Measurements from ENCODE around the gene GPER1. TPM values are rescaled to one million over a fixed set of nuclear protein-coding genes. Genes with fewer than 3 reads are reported as not detected.

Gene GPER1
- total RNA-seq, 1 experiment from 2014 or later = 1.2 TPM

- ChIA-PET POLR2A (no interaction called here), RAD21 (ENCODE audit: low non-redundant PET in 1 of 2, low total read pairs in 2 of 2, uncharacterized antibody in 2 of 2, unreplicated experiment in 2 of 2) (no interaction called here), CTCF (interaction anchor here (1.1 to 1.2 kb wide), 2 partner anchors 8 to 86 kb away, joined by 3 read pairs; partner anchors contain the start of gene GPER1)
- H3K36me3 ChIP-seq (ENCODE audit: control insufficient read depth in 1 of 2, insufficient read depth in 2 of 2, low read length in 2 of 2) = no peaks in the 10 kb centered on the region
- no peak overlapping the region for H3K27ac ChIP-seq (ENCODE audit: low read depth, low read length)
- no peaks in the 10 kb centered on the region for H3K9me2 ChIP-seq (ENCODE audit: insufficient read depth)
- no peaks in the 10 kb centered on the region for H4K20me1 ChIP-seq (ENCODE audit: insufficient read depth)
- no peak overlapping the region for H3K4me3 ChIP-seq (replicated peaks in 1 of 2; ENCODE audit: low read depth in 1 of 2, low read length in 2 of 2)
- no peak overlapping the region for H2AFZ ChIP-seq (ENCODE audit: low read depth, low read length, poor library complexity, severe bottlenecking)
- TF ChIP-seq ATF3 (IDR thresholded peaks at IDR 0.05) = no peak
- TF ChIP-seq ZNF274 (IDR thresholded peaks at IDR 0.05; ENCODE audit: low read depth, low read length) = no peak
- TF ChIP-seq YY1 (IDR thresholded peaks at IDR 0.05; ENCODE audit: extremely low read depth, insufficient replicate concordance, low read depth, low read length) = no peak
- TF ChIP-seq EZH2 (IDR thresholded peaks at IDR 0.05) = no peak
- no peak for TF ChIP-seq SP1 (IDR thresholded peaks at IDR 0.05; ENCODE audit: low read depth)
- TF ChIP-seq FOSL1 (IDR thresholded peaks at IDR 0.05; ENCODE audit: low read depth) = no peak
- no peak for TF ChIP-seq POLR2AphosphoS5 (IDR thresholded peaks at IDR 0.05; ENCODE audit: low read depth, low read length)
- no peak for TF ChIP-seq CEBPB (IDR thresholded peaks at IDR 0.05; ENCODE audit: low read depth)
- TF ChIP-seq POLR2A (IDR thresholded peaks at IDR 0.05; ENCODE audit: borderline replicate concordance, extremely low read depth, insufficient read depth, insufficient read length) = no peak
- no peak for TF ChIP-seq SIN3A (IDR thresholded peaks at IDR 0.05; ENCODE audit: low read depth)
- TF ChIP-seq EZH2phosphoT487 (IDR thresholded peaks at IDR 0.05; ENCODE audit: borderline replicate concordance) = no peak
- no peak for TF ChIP-seq RAD21 (IDR thresholded peaks at IDR 0.05; ENCODE audit: low read depth)
- no peak for TF ChIP-seq CBX3 (IDR thresholded peaks at IDR 0.05; ENCODE audit: low read depth)
- TF ChIP-seq, protein P1, sequence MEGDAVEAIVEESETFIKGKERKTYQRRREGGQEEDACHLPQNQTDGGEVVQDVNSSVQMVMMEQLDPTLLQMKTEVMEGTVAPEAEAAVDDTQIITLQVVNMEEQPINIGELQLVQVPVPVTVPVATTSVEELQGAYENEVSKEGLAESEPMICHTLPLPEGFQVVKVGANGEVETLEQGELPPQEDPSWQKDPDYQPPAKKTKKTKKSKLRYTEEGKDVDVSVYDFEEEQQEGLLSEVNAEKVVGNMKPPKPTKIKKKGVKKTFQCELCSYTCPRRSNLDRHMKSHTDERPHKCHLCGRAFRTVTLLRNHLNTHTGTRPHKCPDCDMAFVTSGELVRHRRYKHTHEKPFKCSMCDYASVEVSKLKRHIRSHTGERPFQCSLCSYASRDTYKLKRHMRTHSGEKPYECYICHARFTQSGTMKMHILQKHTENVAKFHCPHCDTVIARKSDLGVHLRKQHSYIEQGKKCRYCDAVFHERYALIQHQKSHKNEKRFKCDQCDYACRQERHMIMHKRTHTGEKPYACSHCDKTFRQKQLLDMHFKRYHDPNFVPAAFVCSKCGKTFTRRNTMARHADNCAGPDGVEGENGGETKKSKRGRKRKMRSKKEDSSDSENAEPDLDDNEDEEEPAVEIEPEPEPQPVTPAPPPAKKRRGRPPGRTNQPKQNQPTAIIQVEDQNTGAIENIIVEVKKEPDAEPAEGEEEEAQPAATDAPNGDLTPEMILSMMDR (IDR thresholded peaks at IDR 0.05 in 2 of 3, conservative IDR thresholded peaks at IDR 0.05 in 1 of 3; ENCODE audit: borderline replicate concordance in 1 of 3, insufficient read depth in 1 of 3, low read depth in 2 of 3, low read length in 2 of 3) = no peak
- TF ChIP-seq JUND (IDR thresholded peaks at IDR 0.05) = no peak
- TF ChIP-seq ZFX (IDR thresholded peaks at IDR 0.05) = no peak
- no peak for TF ChIP-seq SRF (IDR thresholded peaks at IDR 0.05; ENCODE audit: low read depth)
- TF ChIP-seq ELF1 (IDR thresholded peaks at IDR 0.05; ENCODE audit: borderline replicate concordance, low read depth) = no peak
- no peak for TF ChIP-seq TCF7L2 (IDR thresholded peaks at IDR 0.05; ENCODE audit: borderline replicate concordance, extremely low read depth, insufficient read depth, insufficient read length)
- H3K9me3 ChIP-seq (ENCODE audit: control insufficient read depth in 1 of 2, insufficient read depth in 1 of 2, low read depth in 1 of 2, low read length in 2 of 2) = no peaks in the 10 kb centered on the region
- intact Hi-C loops (cut with micrococcal nuclease) = no loop called here
- no peaks in the 10 kb centered on the region for H3K79me2 ChIP-seq (ENCODE audit: insufficient read depth, low read length)
- no TSS peak for BruUV-seq (replicated peaks)
- DNase-seq (ENCODE audit: low read depth, low spot score) (no peak), ATAC-seq (no peak)
- H3K4me2 ChIP-seq (ENCODE audit: low read length) = no peak overlapping the region
- no peak overlapping the region for H3K9ac ChIP-seq (ENCODE audit: low read length)
- no peaks in the 10 kb centered on the region for H3K27me3 ChIP-seq (ENCODE audit: insufficient read depth, low read length)
- peaks cover 0 to 5% of the 10 kb centered on the region in 2 experiments; a peak in 2 of 4 replicates for H3K4me1 ChIP-seq (ENCODE audit: control insufficient read depth in 1 of 2, insufficient read depth in 2 of 2, low read length in 2 of 2)
Observed at GRCh38 chr7:1079546-1079945, 8.4 kb upstream of the GPER1 start.
